GM12878 (cell line): ENCODE results near the gene TNRC6C. TPM values are rescaled to one million over a fixed set of nuclear protein-coding genes. Genes with fewer than 3 reads are reported as not detected.

Experiments
- ATAC-seq: fragments of 200-7000 bp; cut with Tn5 transposase; 3 replicates; pipeline ENCODE4 v1.9.1; 2020; ENCODE audit warnings: mild to moderate bottlenecking, moderate library complexity
- BruUV-seq: library from RNA; stranded (reverse); fragments of 400-500 nt; replicated peaks from 2 replicates; lab custom pipeline; 2021; lab: Mats Ljungman, UMichigan
- CTCF ChIA-PET: fragments of 300-600 bp; sonication (Branson Sonifier 250); formaldehyde crosslinking; extraction: SDS; loops from one replicate; lab custom pipeline; 2021; ENCODE audit warnings: inconsistent platforms; lab: Yijun Ruan, JAX
- POLR2A ChIA-PET: fragments of 350-600 bp; formaldehyde crosslinking; extraction: SDS; loops from one replicate; lab custom pipeline; 2021; ENCODE audit warnings: inconsistent platforms; lab: Charles Lee
- RAD21 ChIA-PET: fragments of 300-600 bp; sonication (Branson Sonifier 250); formaldehyde crosslinking; loops from one replicate; lab custom pipeline; 2023; ENCODE audit warnings: antibody characterized with exemption; ENCODE audit not compliant: unreplicated experiment; lab: Charles Lee
- SMC1A ChIA-PET: fragments of 300-600 bp; sonication (Branson Sonifier 250); formaldehyde crosslinking; loops from one replicate; lab custom pipeline; 2023; ENCODE audit not compliant: unreplicated experiment, uncharacterized antibody; lab: Charles Lee
- DNase-seq: peaks from one replicate; pipeline ENCODE4 v3.0.0-alpha.2; 2011; ENCODE audit warnings: low read depth, low spot score
- FAIRE-seq: peaks from 3 replicates; lab custom pipeline; 2011; peaks lifted over from hg19 to GRCh38; lab: Jason Lieb, UNC
- H2AFZ ChIP-seq: 2 replicates; pipeline ENCODE4 v1.6.0; 2011; ENCODE audit warnings: low read depth, low read length, control low read depth; ENCODE audit not compliant: control insufficient read depth
- H3K27ac ChIP-seq: 2 replicates; pipeline ENCODE4 v1.5.1; 2011; ENCODE audit warnings: control low read depth; ENCODE audit not compliant: control insufficient read depth, insufficient read depth
- H3K27me3 ChIP-seq, 2 experiments: replicated peaks in 1 of 2; 2 replicates each; pipeline versions ENCODE4 v1.6.0 to v1.6.1; 2011; ENCODE audit warnings: low read length in 1 of 2; ENCODE audit not compliant: control insufficient read depth in 2 of 2, insufficient read depth in 2 of 2
- H3K36me3 ChIP-seq, 2 experiments: 2 replicates each; pipeline ENCODE4 v1.5.1; 2011; ENCODE audit warnings: low read length in 1 of 2; ENCODE audit not compliant: control insufficient read depth in 2 of 2, insufficient read depth in 2 of 2
- H3K4me1 ChIP-seq: 2 replicates; pipeline ENCODE4 v1.6.1; 2011; ENCODE audit warnings: mild to moderate bottlenecking, low read length, moderate library complexity, mixed read lengths; ENCODE audit not compliant: control insufficient read depth, insufficient read depth
- H3K4me2 ChIP-seq: 2 replicates; pipeline ENCODE4 v1.6.0; 2011; ENCODE audit warnings: control low read depth; ENCODE audit not compliant: control insufficient read depth, insufficient read depth
- H3K4me3 ChIP-seq: fragments of 200-600 bp; sonication (generic); 2 replicates; pipeline ENCODE4 v1.5.1; 2016
- H3K79me2 ChIP-seq: 2 replicates; pipeline ENCODE4 v1.6.0; 2011; ENCODE audit warnings: low read length; ENCODE audit not compliant: control insufficient read depth, insufficient read depth
- H3K9ac ChIP-seq: 2 replicates; pipeline ENCODE4 v1.8.0; 2011; ENCODE audit warnings: low read length, control low read depth, mixed read lengths; ENCODE audit not compliant: control insufficient read depth, insufficient read depth
- H3K9me3 ChIP-seq: replicated peaks from 3 replicates; pipeline ENCODE4 v1.5.1; 2011; ENCODE audit warnings: mild to moderate bottlenecking, low read length; ENCODE audit not compliant: control insufficient read depth, insufficient read depth
- H4K20me1 ChIP-seq: 2 replicates; pipeline ENCODE4 v1.6.0; 2011; ENCODE audit not compliant: control insufficient read depth, insufficient read depth
- BCL11A ChIP-seq: IDR thresholded peaks from 2 replicates; pipeline ENCODE4 v1.6.1; 2011; ENCODE audit warnings: low read depth, low read length
- DPF2 ChIP-seq: fragments of 450-650 bp; IDR thresholded peaks from 2 replicates; pipeline ENCODE4 v1.6.1; 2017; ENCODE audit warnings: mild to moderate bottlenecking
- IKZF1 ChIP-seq: fragments of 450-650 bp; conservative IDR thresholded peaks from 2 replicates; pipeline ENCODE4 v1.6.1; 2017; ENCODE audit warnings: antibody characterized with exemption, mild to moderate bottlenecking
- IRF4 ChIP-seq: IDR thresholded peaks from 2 replicates; pipeline ENCODE4 v1.6.1; 2011; ENCODE audit warnings: low read depth, low read length
- JUND ChIP-seq: IDR thresholded peaks from 2 replicates; pipeline ENCODE4 v1.6.1; 2012; ENCODE audit warnings: low read depth, mild to moderate bottlenecking, low read length, improper control_type of control experiment, moderate library complexity
- MXI1 ChIP-seq: fragments of 150-350 bp; IDR thresholded peaks from 2 replicates; pipeline ENCODE4 v1.6.1; 2011; ENCODE audit warnings: low read depth, mild to moderate bottlenecking, inconsistent platforms, low read length, improper control_type of control experiment
- MYC ChIP-seq: IDR thresholded peaks from 2 replicates; pipeline ENCODE4 v1.6.1; 2011; ENCODE audit warnings: mild to moderate bottlenecking, low read length, moderate library complexity, inconsistent platforms; ENCODE audit not compliant: insufficient read depth, insufficient replicate concordance, insufficient read length, severe bottlenecking
- RCOR1 ChIP-seq: conservative IDR thresholded peaks from 2 replicates; pipeline ENCODE4 v1.6.1; 2012; ENCODE audit warnings: low read depth, low read length, improper control_type of control experiment
- SMARCA5 ChIP-seq: fragments of 450-650 bp; IDR thresholded peaks from 2 replicates; pipeline ENCODE4 v1.6.1; 2017; ENCODE audit warnings: mild to moderate bottlenecking
- TCF12 ChIP-seq: IDR thresholded peaks from 2 replicates; pipeline ENCODE4 v1.6.1; 2011; ENCODE audit warnings: low read depth, mild to moderate bottlenecking, low read length
- WGBS: methylation state at CpG from one replicate; pipeline ENCODE4 v1.1.6; 2016; ENCODE audit warnings: low lambda C conversion rate; ENCODE audit not compliant: insufficient replicate concordance, insufficient coverage; ENCODE audit errors: missing lambda C conversion rate; 5-methylcytosine and 5-hydroxymethylcytosine counted together
- in situ Hi-C: fragments of 300-500 bp; cut with MboI; formaldehyde crosslinking; loops from 9 replicates; pipeline ENCODE4 v1.14.3; 2018; ENCODE audit warnings: mixed read lengths
- intact Hi-C: fragments of 100-400 bp; cut with micrococcal nuclease; formaldehyde crosslinking; loops from one replicate; pipeline ENCODE4 v1.14.2; 2022; ENCODE audit not compliant: unreplicated experiment
- polyA plus RNA-seq, 11 experiments: library from polyadenylated mRNA; depleted of rRNA in 4 of 11; unstranded in 6 of 11; stranded (reverse) in 5 of 11; fragments of >200 nt; fragmentation: Nextera tagmentation in 4 of 11; fragmentation: Illumina TruSeq in 1 of 11; extraction: Ambion mirVana in 4 of 11; extraction: Trizol in 1 of 11; gene quantifications; 1 replicate in 1 of 11; 2 replicates in 10 of 11; pipeline versions ENCODE4 v1.2.1 to v1.2.3, GENCODE V29; 2011 to 2016; ENCODE audit warnings: inconsistent platforms in 2 of 11, missing spikeins in 2 of 11, low read depth in 1 of 11
- total RNA-seq, 4 experiments: library from RNA; depleted of rRNA in 3 of 4; stranded (reverse); fragments of >200 nt in 3 of 4; fragmentation: Illumina TruSeq in 1 of 4; extraction: Trizol in 1 of 4; gene quantifications; 2 replicates each; pipeline versions ENCODE4 v1.2.1 to v1.2.3, GENCODE V29; 2013 to 2021
- TF ChIP-seq, protein P1 (sequence below): IDR thresholded peaks from 2 replicates; pipeline ENCODE4 v1.6.1; 2011; ENCODE audit warnings: low read depth, low read length, improper control_type of control experiment, borderline replicate concordance

Gene TNRC6C
- total and polyA plus RNA-seq, 10 of the 15 experiments (the other 5 are each of a cell fraction or from before 2014, with no cell fraction given) = 0.40 to 6.1 (median 0.96) TPM

DNA sequence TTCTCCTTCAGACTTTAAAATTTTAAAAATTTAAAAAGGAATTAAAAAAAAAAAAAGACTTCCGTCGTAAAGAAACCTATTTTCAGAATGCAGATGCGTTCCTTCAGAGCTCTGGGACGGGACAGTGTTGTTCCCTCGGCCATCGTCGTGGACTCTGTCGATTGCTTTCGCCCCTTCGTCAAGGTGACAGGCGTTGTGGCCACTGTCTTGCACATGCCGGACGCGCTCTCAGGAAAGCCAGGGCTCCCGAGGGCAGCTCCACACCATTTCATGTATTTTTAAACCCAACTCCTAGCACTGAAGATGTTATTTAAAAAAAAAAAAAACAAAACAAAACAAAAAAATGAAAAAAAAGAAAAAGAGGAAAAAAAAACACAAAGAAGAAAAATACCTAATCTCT is 147.7 kb downstream of the TNRC6C start:
- ChIA-PET RAD21 (interaction anchor here (0.6 to 1.0 kb wide), 2 partner anchors 22 to 82 kb away, joined by 3 to 5 read pairs; no protein-coding TSS in a partner anchor), SMC1A (no interaction called here), CTCF (interaction anchor here (0.6 to 3.5 kb wide), 8 partner anchors 18 to 825 kb away, joined by 3 to 15 read pairs (median 4); no protein-coding TSS in a partner anchor), POLR2A (interaction anchor here (0.5 to 0.6 kb wide), 2 partner anchors 96 to 263 kb away, joined by 5 to 6 read pairs; no protein-coding TSS in a partner anchor)
- Histone ChIP-seq H3K4me2 (no peak overlapping the region), H3K9ac (no peak overlapping the region), H3K36me3 (peaks cover 9 to 13% of the 10 kb centered on the region in 2 experiments), H3K79me2 (no peaks in the 10 kb centered on the region), H3K27ac (no peak overlapping the region), H3K9me3 (no peaks in the 10 kb centered on the region; the same call in 2 of the 3 replicates), H4K20me1 (no peaks in the 10 kb centered on the region), H2AFZ (no peak overlapping the region), H3K4me1 (no peaks in the 10 kb centered on the region), H3K27me3 (no peaks in the 10 kb centered on the region), H3K4me3 (no peak overlapping the region)
- TF ChIP-seq BCL11A = no peak
- TF ChIP-seq, protein P1, sequence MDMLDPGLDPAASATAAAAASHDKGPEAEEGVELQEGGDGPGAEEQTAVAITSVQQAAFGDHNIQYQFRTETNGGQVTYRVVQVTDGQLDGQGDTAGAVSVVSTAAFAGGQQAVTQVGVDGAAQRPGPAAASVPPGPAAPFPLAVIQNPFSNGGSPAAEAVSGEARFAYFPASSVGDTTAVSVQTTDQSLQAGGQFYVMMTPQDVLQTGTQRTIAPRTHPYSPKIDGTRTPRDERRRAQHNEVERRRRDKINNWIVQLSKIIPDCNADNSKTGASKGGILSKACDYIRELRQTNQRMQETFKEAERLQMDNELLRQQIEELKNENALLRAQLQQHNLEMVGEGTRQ = no peak
- no peak for TF ChIP-seq DPF2
- TF ChIP-seq MYC = no peak
- TF ChIP-seq JUND = no peak
- no peak for TF ChIP-seq IKZF1
- no peak for TF ChIP-seq SMARCA5
- TF ChIP-seq IRF4 = no peak
- TF ChIP-seq TCF12 = no peak
- no peak for TF ChIP-seq RCOR1
- TF ChIP-seq MXI1 = no peak
- in situ Hi-C loops = no loop called here
- no peak for DNase-seq
- WGBS = 98% methylated on average over 15 of the region's 15 CpGs
- no TSS peak for BruUV-seq
- FAIRE-seq = no peak
- ATAC-seq = no peak
- intact Hi-C loops = no loop called here
